ENCODE results near the gene PLCB3. TPM values are rescaled to one million over a fixed set of nuclear protein-coding genes. Genes with fewer than 3 reads are reported as not detected.

The PLCB3 gene
- total and polyA plus RNA-seq, 2 of the 13 experiments (the other 11 are each of a cell fraction or from before 2014, with no cell fraction given) = 7.5 to 13.8 TPM

- TF ChIP-seq ZNF280D (CRISPR knock-in tag; IDR thresholded peaks at IDR 0.05) (no peak), KDM5A (IDR thresholded peaks at IDR 0.05; ENCODE audit: borderline replicate concordance, low read length) (no peak), ZBTB42 (CRISPR knock-in tag; IDR thresholded peaks at IDR 0.05) (0 out of 2 replicates have a peak, but pooled peaks have one; percentile 11), ZNF589 (CRISPR knock-in tag; conservative IDR thresholded peaks at IDR 0.05) (peak; percentile 30; the same call in 1 of the 2 replicates), ZBTB33 (CRISPR knock-in tag; IDR thresholded peaks at IDR 0.05) (0 out of 2 replicates have a peak, but pooled peaks have one; percentile 21), ATF4 (CRISPR knock-in tag; IDR thresholded peaks at IDR 0.05) (0 out of 4 replicates have a peak, but pooled peaks of 1 of the 2 experiments have one; percentile 12), ZSCAN21 (CRISPR knock-in tag; IDR thresholded peaks at IDR 0.05; ENCODE audit: borderline replicate concordance) (peak; percentile 11; the same call in 1 of the 2 replicates), ZNF780A (CRISPR knock-in tag; IDR thresholded peaks at IDR 0.05) (peak; percentile 55; the same call in 1 of the 2 replicates), SETDB1 (CRISPR knock-in tag; IDR thresholded peaks at IDR 0.05; ENCODE audit: borderline replicate concordance) (no peak), FIP1L1 (IDR thresholded peaks at IDR 0.05; ENCODE audit: borderline replicate concordance, insufficient read depth, low read depth, low read length) (no peak), KAT7 (CRISPR knock-in tag; IDR thresholded peaks at IDR 0.05; ENCODE audit: borderline replicate concordance) (no peak)
These were observed 11.5 kb upstream of the PLCB3 start (continued) for GRCh38 chr11:64239662-64240434.
